Muscle layer of duodenum (tissue), 2 donors: Measurements from ENCODE around the gene AIRE.

Experiments
- H3K27ac ChIP-seq: one replicate; pipeline ENCODE4 v1.7.0; 2013; ENCODE audit warnings: mild to moderate bottlenecking, low read length
- H3K27me3 ChIP-seq: one replicate; pipeline ENCODE4 v1.7.0; 2013; ENCODE audit warnings: low read depth, mild to moderate bottlenecking, control low read depth, low read length
- H3K36me3 ChIP-seq, 2 donors: one replicate each; pipeline ENCODE4 v1.7.0; 2013; ENCODE audit warnings: low read length in 2 of 2, control low read depth in 1 of 2, mild to moderate bottlenecking in 1 of 2; ENCODE audit not compliant: insufficient read depth in 2 of 2, control insufficient read depth in 1 of 2
- H3K4me1 ChIP-seq, 2 donors: one replicate each; pipeline ENCODE4 v1.7.0; 2013; ENCODE audit warnings: low read length in 2 of 2, mild to moderate bottlenecking in 2 of 2, control low read depth in 1 of 2, moderate library complexity in 1 of 2; ENCODE audit not compliant: insufficient read depth in 2 of 2, control insufficient read depth in 1 of 2
- H3K4me3 ChIP-seq, 2 donors: one replicate each; pipeline ENCODE4 v1.7.0; 2013; ENCODE audit warnings: low read length in 2 of 2, low read depth in 1 of 2, mild to moderate bottlenecking in 1 of 2
- H3K9me3 ChIP-seq, 2 donors: one replicate each; pipeline ENCODE4 v1.7.0; 2013; ENCODE audit warnings: low read length in 2 of 2, control low read depth in 1 of 2, mild to moderate bottlenecking in 1 of 2; ENCODE audit not compliant: control insufficient read depth in 1 of 2
- donor health status: healthy.

AIRE gene

GRCh38 chr21:44295163-44295573 is 9.5 kb downstream of the AIRE start:
- Histone ChIP-seq H3K27me3 (no peaks in the 10 kb centered on the region), H3K27ac (no peak overlapping the region), H3K4me1 (peaks cover 4 to 21% of the 10 kb centered on the region in 2 donors), H3K36me3 (no peaks in the 10 kb centered on the region), H3K9me3 (no peaks in the 10 kb centered on the region), H3K4me3 (no peak overlapping the region)

- Histone ChIP-seq H3K36me3 (no peaks in the 10 kb centered on the region), H3K27ac (no peak overlapping the region), H3K27me3 (no peaks in the 10 kb centered on the region), H3K9me3 (no peaks in the 10 kb centered on the region), H3K4me3 (no peak overlapping the region), H3K4me1 (peaks cover 4 to 23% of the 10 kb centered on the region in 2 donors)
Observed at GRCh38 chr21:44295646-44296045, 10.0 kb downstream of the AIRE start.

- H3K4me1 ChIP-seq = peaks cover 6 to 28% of the 10 kb centered on the region in 2 donors
- no peaks in the 10 kb centered on the region for H3K27me3 ChIP-seq
- no peak overlapping the region for H3K4me3 ChIP-seq
- H3K9me3 ChIP-seq = no peaks in the 10 kb centered on the region
- H3K36me3 ChIP-seq = no peaks in the 10 kb centered on the region
- H3K27ac ChIP-seq = no peak overlapping the region
Observed at GRCh38 chr21:44296103-44296519, 10.4 kb downstream of the AIRE start.

GRCh38 chr21:44296916-44297315 is 11.2 kb downstream of the AIRE start:
- Histone ChIP-seq H3K36me3 (no peaks in the 10 kb centered on the region), H3K9me3 (no peaks in the 10 kb centered on the region), H3K27ac (no peak overlapping the region), H3K27me3 (no peaks in the 10 kb centered on the region), H3K4me3 (no peak overlapping the region), H3K4me1 (peaks cover 7 to 36% of the 10 kb centered on the region in 2 donors)

GRCh38 chr21:44297525-44298290 is 12.0 kb downstream of the AIRE start:
- Histone ChIP-seq H3K4me1 (peaks cover 7 to 44% of the 10 kb centered on the region in 2 donors), H3K9me3 (no peaks in the 10 kb centered on the region), H3K36me3 (no peaks in the 10 kb centered on the region), H3K27ac (no peak overlapping the region), H3K4me3 (no peak overlapping the region), H3K27me3 (no peaks in the 10 kb centered on the region)

- Histone ChIP-seq H3K27me3 (no peaks in the 10 kb centered on the region), H3K36me3 (no peaks in the 10 kb centered on the region), H3K4me3 (no peak overlapping the region), H3K27ac (no peak overlapping the region), H3K4me1 (peaks cover 7 to 46% of the 10 kb centered on the region in 2 donors), H3K9me3 (no peaks in the 10 kb centered on the region)
Observed at GRCh38 chr21:44298301-44298700, 12.6 kb downstream of the AIRE start.

- no peaks in the 10 kb centered on the region for H3K27me3 ChIP-seq
- peak overlapping the region; percentile 58 for H3K27ac ChIP-seq
- no peaks in the 10 kb centered on the region for H3K36me3 ChIP-seq
- peak overlapping the region; percentile 63 to 64 for H3K4me3 ChIP-seq
- peaks cover 7 to 52% of the 10 kb centered on the region in 2 donors for H3K4me1 ChIP-seq
- H3K9me3 ChIP-seq = no peaks in the 10 kb centered on the region
Observed at GRCh38 chr21:44299085-44299457, 13.4 kb downstream of the AIRE start.

GRCh38 chr21:44299458-44300261 is 14.0 kb downstream of the AIRE start, which contains the start of gene PFKL:
Gene PFKL, plus strand, starts transcription at chr21:44300053. Its CDS starts 53 bp downstream, at chr21:44300106.
- no peaks in the 10 kb centered on the region for H3K27me3 ChIP-seq
- peaks cover 7 to 50% of the 10 kb centered on the region in 2 donors for H3K4me1 ChIP-seq
- no peaks in the 10 kb centered on the region for H3K36me3 ChIP-seq
- peak within 1 kb of the TSS; percentile 68 to 81 for H3K4me3 ChIP-seq
- no peaks in the 10 kb centered on the region for H3K9me3 ChIP-seq
- H3K27ac ChIP-seq = peak within 1 kb of the TSS; percentile 69

- H3K27me3 ChIP-seq = no peaks in the 10 kb centered on the region
- no peaks in the 10 kb centered on the region for H3K36me3 ChIP-seq
- H3K4me1 ChIP-seq = peaks cover 7 to 45% of the 10 kb centered on the region in 2 donors
- H3K27ac ChIP-seq = peak overlapping the region; percentile 69
- H3K9me3 ChIP-seq = no peaks in the 10 kb centered on the region
- peak overlapping the region; percentile 68 to 81 for H3K4me3 ChIP-seq
Observed at GRCh38 chr21:44300262-44300959, 14.7 kb downstream of the AIRE start.

- peak overlapping the region; percentile 68 to 81 for H3K4me3 ChIP-seq
- peak overlapping the region; percentile 69 for H3K27ac ChIP-seq
- no peaks in the 10 kb centered on the region for H3K27me3 ChIP-seq
- no peaks in the 10 kb centered on the region for H3K36me3 ChIP-seq
- peaks cover 7 to 48% of the 10 kb centered on the region in 2 donors for H3K4me1 ChIP-seq
- no peaks in the 10 kb centered on the region for H3K9me3 ChIP-seq
Observed at GRCh38 chr21:44301141-44301540, 15.5 kb downstream of the AIRE start.

GRCh38 chr21:44301961-44302406 is 16.3 kb downstream of the AIRE start:
- Histone ChIP-seq H3K4me1 (peaks cover 7 to 53% of the 10 kb centered on the region in 2 donors), H3K9me3 (no peaks in the 10 kb centered on the region), H3K4me3 (peak overlapping the region in 1 of 2 donors; percentile 81)

More at GRCh38 chr21:44301961-44302406, 16.3 kb downstream of the AIRE start:
- peak overlapping the region; percentile 20 for H3K27ac ChIP-seq
- H3K27me3 ChIP-seq = no peaks in the 10 kb centered on the region
- H3K36me3 ChIP-seq = peaks cover 0 to 4% of the 10 kb centered on the region in 2 donors
